Esophagus muscularis mucosa (tissue), 4 donors: ENCODE data around the gene CDC6. TPM values are rescaled to one million over a fixed set of nuclear protein-coding genes. Genes with fewer than 3 reads are reported as not detected.
A peak's percentile ranks its signal among the peaks of the same experiment; 100 is the strongest.

Source experiments
- DNase-seq: peaks from one replicate; pipeline ENCODE4 v3.0.0-alpha.2; 2017; ENCODE audit errors: extremely low spot score
- H3K27ac ChIP-seq, 4 donors: fragments of 200-600 bp; sonication (generic); replicated peaks in 1 of 4; 1 replicate in 3 of 4; 2 replicates in 1 of 4; pipeline ENCODE4 v1.5.1; 2016 to 2019; ENCODE audit warnings: mild to moderate bottlenecking in 1 of 4
- H3K27me3 ChIP-seq, 4 donors: fragments of 200-600 bp; sonication (generic); one replicate each; pipeline versions ENCODE4 v1.5.1 to v1.6.0; 2016 to 2019
- H3K36me3 ChIP-seq, 4 donors: fragments of 200-600 bp; sonication (generic); one replicate each; pipeline ENCODE4 v1.5.1; 2016 to 2019
- H3K4me1 ChIP-seq, 4 donors: fragments of 200-600 bp; sonication (generic); one replicate each; pipeline ENCODE4 v1.5.1; 2016 to 2019
- H3K4me3 ChIP-seq, 4 donors: fragments of 200-600 bp; sonication (generic); 1 replicate in 2 of 4; 2 replicates in 2 of 4; pipeline ENCODE4 v1.5.1; 2016 to 2019; ENCODE audit warnings: mild to moderate bottlenecking in 4 of 4, moderate library complexity in 1 of 4
- H3K9me3 ChIP-seq, 4 donors: fragments of 200-600 bp; sonication (generic); 1 replicate in 3 of 4; 2 replicates in 1 of 4; pipeline ENCODE4 v1.5.1; 2016 to 2019
- CTCF ChIP-seq, 3 experiments: fragments of 200-600 bp in 2 of 3; fragments of 450-650 bp in 1 of 3; sonication (generic) in 2 of 3; IDR thresholded peaks; one replicate each; pipeline ENCODE4 v1.5.1; 2017 to 2019; ENCODE audit warnings: antibody characterized with exemption in 3 of 3, mild to moderate bottlenecking in 2 of 3, moderate library complexity in 1 of 3
- EP300 ChIP-seq: sonication (generic); formaldehyde crosslinking; IDR thresholded peaks from one replicate; pipeline ENCODE4 v1.6.1; 2017; ENCODE audit warnings: antibody characterized with exemption
- POLR2A ChIP-seq: fragments of 450-650 bp; IDR thresholded peaks from one replicate; pipeline ENCODE4 v1.6.1; 2017; ENCODE audit warnings: antibody characterized with exemption, moderate library complexity, mild to moderate bottlenecking, low read depth
- POLR2AphosphoS5 ChIP-seq, 2 donors: sonication (generic); formaldehyde crosslinking; IDR thresholded peaks; one replicate each; pipeline ENCODE4 v1.6.1; 2017; ENCODE audit warnings: antibody characterized with exemption in 2 of 2
- WGBS: methylation state at CpG from one replicate; pipeline ENCODE4 v1.1.5; 2018; 5-methylcytosine and 5-hydroxymethylcytosine counted together
- intact Hi-C: fragments of 100-400 bp; cut with DNase I; formaldehyde crosslinking; loops from one replicate; pipeline ENCODE4 v1.15.1; 2023
- total RNA-seq, 4 donors: library from RNA; depleted of rRNA; stranded (reverse); fragments of >200 nt; gene quantifications; one replicate each; pipeline versions ENCODE4 v1.1.0 to v1.2.1, GENCODE V29; 2016

CDC6 gene
- total RNA-seq, 4 donors from 2014 or later: 0.32 to 0.83 (median 0.44) TPM

DNA sequence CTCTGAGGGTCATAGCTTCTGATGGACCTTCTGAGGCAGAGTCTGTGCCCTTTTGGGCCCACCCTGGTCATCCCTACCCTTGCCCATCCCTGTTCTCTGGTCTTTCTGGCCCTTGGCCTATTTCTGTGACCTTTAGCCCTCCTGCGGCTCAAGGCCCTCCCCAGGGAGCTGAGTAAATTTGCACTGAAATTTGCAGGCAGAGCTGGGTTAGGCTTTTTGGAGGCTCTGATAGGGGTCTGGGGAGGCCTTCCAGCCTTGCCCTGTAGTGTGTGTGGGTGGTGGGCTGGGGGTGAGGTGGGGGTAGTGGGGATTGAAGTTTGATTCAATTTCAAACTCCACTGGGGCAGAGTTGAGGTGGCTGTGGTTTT is 39.1 kb downstream of the CDC6 start:
- no peak for TF ChIP-seq POLR2AphosphoS5 (IDR thresholded peaks at IDR 0.05)
- TF ChIP-seq CTCF (IDR thresholded peaks at IDR 0.05): no peak
- no peak for TF ChIP-seq POLR2A
- no peak for TF ChIP-seq EP300
- Histone ChIP-seq H3K9me3 (no peaks in the 10 kb centered on the region), H3K27ac (peak overlapping the region; percentile 94 to 98 (median 96)), H3K27me3 (no peaks in the 10 kb centered on the region), H3K4me3 (no peak overlapping the region), H3K4me1 (peaks cover 100% of the 10 kb centered on the region in 4 donors), H3K36me3 (peaks cover 0 to 5% (median 2%) of the 10 kb centered on the region in 4 donors)
- WGBS: 30% methylated on average over 1 of the region's 1 CpG
- DNase-seq: no peak
- intact Hi-C loops: no loop called here

- WGBS: 71% methylated on average over 2 of the region's 4 CpGs
- peaks cover 100% of the 10 kb centered on the region in 4 donors for H3K4me1 ChIP-seq
- H3K27me3 ChIP-seq: no peaks in the 10 kb centered on the region
- intact Hi-C loops: no loop called here
- H3K36me3 ChIP-seq: peaks cover 0 to 5% (median 2%) of the 10 kb centered on the region in 4 donors
- H3K9me3 ChIP-seq: no peaks in the 10 kb centered on the region
- peak overlapping the region; percentile 94 to 98 (median 96) for H3K27ac ChIP-seq
- no peak for TF ChIP-seq EP300
- no peak for TF ChIP-seq CTCF (IDR thresholded peaks at IDR 0.05)
- TF ChIP-seq POLR2A: no peak
- TF ChIP-seq POLR2AphosphoS5 (IDR thresholded peaks at IDR 0.05): no peak
- H3K4me3 ChIP-seq: no peak overlapping the region
- DNase-seq: no peak
Observed at GRCh38 chr17:40327244-40327729, 39.6 kb downstream of the CDC6 start.

GRCh38 chr17:40327735-40328385 is 40.2 kb downstream of the CDC6 start:
- no peak for TF ChIP-seq CTCF (IDR thresholded peaks at IDR 0.05)
- no peak for TF ChIP-seq POLR2AphosphoS5 (IDR thresholded peaks at IDR 0.05)
- no peak for TF ChIP-seq EP300
- TF ChIP-seq POLR2A: no peak
- peak overlapping the region; percentile 94 to 98 (median 96) for H3K27ac ChIP-seq
- H3K9me3 ChIP-seq: no peaks in the 10 kb centered on the region
- no peak overlapping the region for H3K4me3 ChIP-seq
- H3K27me3 ChIP-seq: no peaks in the 10 kb centered on the region
- intact Hi-C loops: no loop called here
- peaks cover 100% of the 10 kb centered on the region in 4 donors for H3K4me1 ChIP-seq
- H3K36me3 ChIP-seq: peaks cover 0 to 5% (median 2%) of the 10 kb centered on the region in 4 donors
- 0% methylated on average over 1 of the region's 3 CpGs for WGBS
- no peak for DNase-seq

GRCh38 chr17:40328386-40328766 is 40.7 kb downstream of the CDC6 start:
- TF ChIP-seq EP300: no peak
- no peak for TF ChIP-seq POLR2AphosphoS5 (IDR thresholded peaks at IDR 0.05)
- TF ChIP-seq CTCF (IDR thresholded peaks at IDR 0.05): no peak
- no peak for TF ChIP-seq POLR2A
- Histone ChIP-seq H3K4me3 (no peak overlapping the region), H3K9me3 (no peaks in the 10 kb centered on the region), H3K27me3 (no peaks in the 10 kb centered on the region), H3K4me1 (peaks cover 100% of the 10 kb centered on the region in 4 donors), H3K36me3 (peaks cover 0 to 9% (median 2%) of the 10 kb centered on the region in 4 donors), H3K27ac (peak overlapping the region; percentile 94 to 98 (median 96))
- intact Hi-C loops: no loop called here
- 74% methylated on average over 2 of the region's 2 CpGs for WGBS
- no peak for DNase-seq
